ENCODE measurements around the gene HBE1.
"Not testable (repeated sequence)": the region's sequence is repeated elsewhere in the genome, so short reads cannot be mapped to it uniquely, and the experiment has no call there.

The HBE1 gene

DNA sequence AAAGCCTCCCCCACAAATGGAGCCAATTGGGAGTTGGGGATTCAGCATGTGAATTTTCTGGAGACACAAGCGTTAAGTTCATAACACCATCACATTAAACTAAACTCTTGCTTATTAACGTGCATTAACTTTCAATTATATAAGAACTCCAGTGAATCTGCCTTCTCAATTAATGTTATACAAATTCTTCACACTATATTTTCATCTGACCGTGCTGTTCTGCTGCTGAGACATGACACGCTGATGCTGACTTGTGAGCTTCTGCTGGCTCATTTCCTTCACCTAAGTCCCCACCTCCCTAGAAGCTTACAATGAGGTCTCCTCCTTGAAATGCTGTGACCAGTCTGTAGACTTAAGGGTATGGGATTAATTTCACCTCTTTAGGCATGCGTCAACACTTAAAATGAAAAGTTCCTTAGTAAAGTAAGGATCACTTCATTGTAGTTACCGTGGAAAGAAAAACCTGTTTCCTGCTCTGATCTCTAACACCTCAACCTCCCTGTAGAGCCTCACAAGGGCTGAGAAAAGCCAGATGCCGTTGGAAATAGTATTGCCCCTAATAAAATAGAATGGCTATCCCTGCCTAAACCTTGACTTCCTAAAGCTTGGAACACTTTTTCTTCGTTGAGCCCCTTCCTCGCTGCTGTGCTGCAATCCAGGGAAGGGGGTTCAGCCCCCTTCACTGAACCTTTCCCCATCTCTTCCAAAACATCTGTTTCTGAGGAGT is 17.4 kb downstream of the HBE1 start:
- DNase-seq = no peak

DNA sequence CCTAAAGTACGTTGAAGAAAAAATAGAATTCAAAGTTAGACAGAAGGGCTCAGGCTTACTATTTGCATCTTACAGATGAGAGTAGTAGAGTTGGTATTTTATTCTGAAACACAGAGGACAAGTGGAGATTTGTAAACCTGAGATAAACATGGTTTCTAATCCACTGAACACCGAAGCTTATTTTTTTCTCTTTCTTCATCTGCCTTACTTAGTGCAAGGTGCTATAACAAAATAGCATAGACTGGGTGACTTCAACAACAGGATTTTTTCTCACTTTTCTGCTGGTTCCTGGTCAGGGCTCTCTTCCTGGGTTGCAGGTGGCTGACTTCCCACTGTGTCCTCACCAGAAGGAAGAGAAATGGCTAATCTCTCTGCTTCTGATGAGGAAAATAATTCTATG is 18.0 kb downstream of the HBE1 start:
- no peak for DNase-seq

DNA sequence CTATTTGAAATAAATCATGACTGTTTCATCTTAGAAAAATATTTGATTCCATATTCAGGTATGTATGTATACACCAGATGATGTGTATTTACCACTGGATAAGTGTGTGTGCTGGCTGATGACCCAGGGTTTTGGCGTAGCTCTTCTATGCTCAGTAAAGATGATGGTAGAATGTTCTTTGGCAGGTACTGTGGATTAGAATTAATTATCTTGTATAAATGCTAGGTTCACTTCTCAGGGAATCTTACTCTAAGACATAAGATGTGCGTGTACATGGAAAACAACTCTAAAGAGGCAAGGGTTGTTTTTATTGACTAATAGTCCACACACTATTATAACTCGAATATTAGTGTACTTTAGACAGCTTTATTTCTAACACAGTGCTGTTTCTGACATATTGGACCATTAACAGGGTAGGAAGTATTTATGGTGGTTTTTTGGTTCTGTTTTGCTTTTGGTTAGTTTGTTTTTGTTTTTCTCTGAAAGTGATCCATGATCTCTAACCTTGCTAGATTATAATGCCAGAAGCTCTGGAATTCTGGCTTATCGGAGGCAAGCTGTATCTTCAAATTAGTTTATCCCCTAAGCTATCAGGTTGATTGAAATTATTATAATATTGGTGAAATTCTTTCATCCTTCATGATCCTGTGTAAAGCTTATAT is 19.1 kb downstream of the HBE1 start:
- DNase-seq = no peak

DNA sequence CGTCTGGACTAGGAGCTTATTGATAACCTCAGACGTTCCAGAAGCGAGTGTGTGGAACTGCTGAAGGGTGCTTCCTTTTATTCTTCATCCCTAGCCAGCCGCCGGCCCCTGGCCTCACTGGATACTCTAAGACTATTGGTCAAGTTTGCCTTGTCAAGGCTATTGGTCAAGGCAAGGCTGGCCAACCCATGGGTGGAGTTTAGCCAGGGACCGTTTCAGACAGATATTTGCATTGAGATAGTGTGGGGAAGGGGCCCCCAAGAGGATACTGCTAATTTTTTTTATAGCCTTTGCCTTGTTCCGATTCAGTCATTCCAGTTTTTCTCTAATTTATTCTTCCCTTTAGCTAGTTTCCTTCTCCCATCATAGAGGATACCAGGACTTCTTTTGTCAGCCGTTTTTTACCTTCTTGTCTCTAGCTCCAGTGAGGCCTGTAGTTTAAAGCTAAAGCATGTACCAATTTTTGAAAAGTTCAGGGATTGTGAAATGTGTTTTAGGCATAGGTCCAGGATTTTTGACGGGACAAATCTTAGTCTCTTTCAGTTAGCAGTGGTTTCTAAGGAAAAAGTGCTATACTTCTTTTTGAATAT is 19.8 kb downstream of the HBE1 start, which contains the start of gene HBG1:
TSS of gene HBG1 (minus strand) at position 51 of the 590 bp plus-strand sequence. CDS start 53 bp downstream, outside the sequence.
- DNase-seq = not testable (repeated sequence)

DNA sequence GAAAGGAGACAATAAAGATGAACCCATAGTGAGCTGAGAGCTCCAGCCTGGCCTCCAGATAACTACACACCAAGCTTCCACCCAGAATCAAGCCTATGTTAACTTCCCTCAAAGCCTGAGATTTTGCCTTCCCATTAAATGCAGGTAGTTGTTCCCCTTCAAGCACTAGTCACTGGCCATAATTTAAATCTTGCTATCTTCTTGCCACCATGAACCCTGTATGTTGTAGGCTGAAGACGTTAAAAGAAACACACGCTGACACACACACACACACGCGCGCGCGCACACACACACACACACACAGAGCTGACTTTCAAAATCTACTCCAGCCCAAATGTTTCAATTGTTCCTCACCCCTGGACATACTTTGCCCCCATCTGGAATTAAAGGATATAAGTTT is 21.2 kb downstream of the HBE1 start:
- DNase-seq = not testable (repeated sequence)

DNA sequence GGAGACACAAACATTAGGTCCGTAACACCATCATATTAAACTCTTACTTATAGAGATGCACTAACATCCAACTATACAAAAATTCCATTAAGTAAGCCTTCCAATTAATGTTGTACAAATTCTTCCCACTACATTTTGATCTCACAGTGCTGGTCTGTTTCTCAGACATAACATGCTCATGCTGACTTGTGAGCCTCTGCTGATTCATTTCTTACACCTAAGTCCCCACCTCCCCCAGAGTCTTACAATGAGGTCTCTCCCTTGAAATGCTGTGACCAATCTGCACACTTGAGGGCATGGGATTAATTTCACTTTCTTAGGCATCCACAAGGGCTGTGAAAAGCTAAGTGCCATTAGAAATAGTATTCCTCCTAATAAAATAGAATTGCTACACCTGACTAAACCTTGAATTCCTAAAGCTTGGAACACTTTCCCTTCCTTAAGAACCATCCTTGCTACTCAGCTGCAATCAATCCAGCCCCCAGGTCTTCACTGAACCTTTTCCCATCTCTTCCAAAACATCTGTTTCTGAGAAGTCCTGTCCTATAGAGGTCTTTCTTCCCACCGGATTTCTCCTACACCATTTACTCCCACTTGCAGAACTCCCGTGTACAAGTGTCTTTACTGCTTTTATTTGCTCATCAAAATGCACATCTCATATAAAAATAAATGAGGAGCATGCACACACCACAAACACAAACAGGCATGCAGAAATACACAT is 22.1 kb downstream of the HBE1 start:
- no peak for DNase-seq

DNA sequence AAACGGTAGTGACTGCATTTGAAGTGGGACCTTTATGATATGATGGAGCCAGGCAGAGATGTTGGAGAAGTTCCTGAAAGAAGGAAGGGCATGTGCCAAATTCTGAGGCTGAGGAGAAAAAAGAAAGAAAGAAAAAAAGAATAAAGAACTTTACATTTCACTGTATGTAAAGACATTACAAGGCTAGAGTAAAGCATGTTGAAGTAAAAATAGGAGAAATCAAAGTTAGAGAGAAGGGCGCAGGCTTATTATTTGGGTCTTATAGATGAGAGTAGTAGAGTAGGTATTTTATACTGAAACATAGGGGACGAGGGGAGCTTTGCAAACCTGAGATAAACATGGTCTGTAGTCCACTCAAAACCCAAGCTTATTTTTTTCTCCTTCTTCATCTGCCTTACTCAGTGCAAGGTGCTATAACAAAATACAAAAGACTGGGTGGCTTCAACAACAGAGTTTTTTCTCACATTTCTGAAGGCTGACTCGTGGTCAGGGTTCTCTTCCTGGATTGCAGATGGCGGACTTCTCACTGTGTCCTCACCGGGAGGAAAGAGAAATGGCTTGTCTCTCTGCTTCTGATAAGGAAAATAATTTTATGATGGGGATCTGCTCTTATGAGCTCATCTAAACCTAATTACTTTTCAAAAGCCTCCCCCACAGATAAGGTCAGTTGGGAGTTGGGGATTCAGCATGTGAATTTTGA is 22.8 kb downstream of the HBE1 start:
- no peak for DNase-seq

DNA sequence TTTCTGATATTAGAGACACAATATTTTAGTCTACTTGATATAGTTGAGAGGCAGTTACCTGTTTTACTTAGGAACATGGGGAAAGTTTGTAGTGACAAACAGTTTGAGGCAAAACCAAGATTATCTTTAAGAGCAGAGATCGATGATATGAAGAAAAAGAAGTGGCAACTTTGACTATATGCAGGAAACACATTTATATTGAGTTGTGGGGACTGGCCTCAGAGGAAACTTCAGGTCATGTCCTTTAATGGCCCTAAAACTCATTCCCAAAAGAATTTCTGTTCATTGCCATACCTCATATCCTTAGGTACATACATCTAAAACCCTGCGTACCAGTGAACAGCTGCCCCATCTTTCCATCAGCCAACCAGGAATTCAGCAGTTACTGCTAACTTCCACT is 24.6 kb downstream of the HBE1 start:
- DNase-seq = no peak

DNA sequence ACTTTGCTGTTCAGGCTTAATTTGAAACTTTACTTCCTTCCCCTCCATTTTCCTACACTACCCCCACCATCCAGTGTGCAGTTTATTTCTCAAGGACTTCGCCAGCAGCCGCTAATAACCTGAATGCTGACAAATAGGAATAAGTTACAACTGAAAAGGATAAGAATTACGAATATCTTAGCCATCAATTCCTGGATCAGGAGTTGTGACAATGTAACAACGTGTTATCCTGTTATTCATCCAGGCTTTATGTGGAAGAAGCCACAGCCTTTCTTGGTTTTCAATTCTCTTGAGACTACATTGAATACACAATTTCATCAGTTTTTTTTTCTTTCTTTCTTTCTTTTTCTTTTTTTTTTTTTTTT is 25.9 kb downstream of the HBE1 start:
- DNase-seq = no peak

DNA sequence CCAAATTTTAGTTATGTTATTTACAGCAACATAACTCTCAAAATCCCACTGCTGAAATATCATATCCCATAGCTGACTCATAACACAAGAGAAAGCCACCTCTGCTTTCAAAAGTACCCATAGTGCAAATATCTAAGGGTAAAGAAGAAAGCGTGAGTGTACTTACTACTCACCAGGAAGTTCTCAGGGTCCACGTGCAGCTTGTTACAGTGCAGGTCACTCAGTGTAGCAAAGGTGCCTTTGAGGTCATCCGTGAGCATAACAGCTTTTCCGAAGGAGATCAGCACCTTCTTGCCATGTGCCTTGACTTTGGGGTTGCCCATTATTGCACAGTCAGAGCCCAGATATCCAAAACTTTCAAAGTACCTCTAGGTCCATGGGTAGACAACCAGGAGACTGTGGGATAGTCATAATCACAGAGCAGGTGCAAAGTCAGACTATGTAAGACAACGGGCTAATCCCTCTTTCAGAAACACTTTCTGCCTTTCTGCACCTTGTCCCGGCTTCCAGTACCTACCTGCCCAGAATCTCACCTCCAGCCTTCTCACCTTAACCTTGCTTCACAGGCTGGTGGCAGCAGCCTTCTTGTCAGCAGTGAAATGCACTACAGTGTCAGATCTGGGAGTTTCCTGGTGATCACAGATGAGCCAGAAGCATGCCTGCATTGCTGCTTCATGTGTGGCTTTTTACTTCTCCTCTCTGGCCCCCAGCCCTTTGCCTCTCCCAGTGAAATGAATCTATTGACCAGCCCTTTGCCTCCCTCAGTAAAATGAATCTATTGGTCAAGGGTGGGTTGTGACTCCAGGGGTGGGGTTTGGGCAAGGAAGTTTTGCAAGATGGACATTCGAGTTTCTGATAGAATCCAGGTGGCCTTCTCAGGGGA is 26.6 kb downstream of the HBE1 start:
- no peak for DNase-seq

DNA sequence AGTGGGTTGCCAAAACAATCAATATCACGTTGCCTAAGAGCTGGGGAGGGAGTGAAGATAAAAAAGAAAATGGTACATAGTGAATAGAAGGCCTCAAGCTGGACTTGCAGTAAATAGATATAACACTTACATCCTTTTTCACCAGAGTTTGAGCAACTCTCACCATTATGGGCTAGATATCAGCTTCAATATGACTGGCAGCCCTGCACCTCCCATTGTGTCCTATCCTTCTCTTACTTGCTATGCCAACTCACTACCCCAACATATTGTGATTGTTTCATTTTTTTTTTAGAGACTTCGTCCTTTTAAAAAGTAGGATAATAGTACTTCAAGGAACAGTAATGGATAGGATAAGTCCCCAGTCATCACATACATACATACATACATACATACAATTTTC is 27.5 kb downstream of the HBE1 start:
- DNase-seq = no peak

DNA sequence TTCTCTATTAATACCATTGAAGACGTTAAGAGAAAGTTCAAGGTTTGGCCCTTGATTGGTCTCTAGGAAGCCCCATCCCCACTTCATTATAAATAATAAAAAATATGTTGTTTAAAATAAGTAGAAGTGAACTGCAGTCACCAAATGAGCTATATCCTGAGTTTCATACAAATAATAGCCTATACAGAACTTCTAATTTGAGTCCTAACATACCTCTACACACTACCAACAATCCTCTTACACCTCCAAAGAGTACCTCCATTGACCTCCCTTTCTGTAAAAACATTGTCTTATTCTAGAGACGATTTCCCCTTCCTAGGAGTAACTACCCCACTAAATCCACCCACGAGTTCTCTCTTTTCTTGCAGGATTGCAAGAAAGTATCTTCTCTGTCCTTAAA is 28.3 kb downstream of the HBE1 start:
- DNase-seq = no peak

DNA sequence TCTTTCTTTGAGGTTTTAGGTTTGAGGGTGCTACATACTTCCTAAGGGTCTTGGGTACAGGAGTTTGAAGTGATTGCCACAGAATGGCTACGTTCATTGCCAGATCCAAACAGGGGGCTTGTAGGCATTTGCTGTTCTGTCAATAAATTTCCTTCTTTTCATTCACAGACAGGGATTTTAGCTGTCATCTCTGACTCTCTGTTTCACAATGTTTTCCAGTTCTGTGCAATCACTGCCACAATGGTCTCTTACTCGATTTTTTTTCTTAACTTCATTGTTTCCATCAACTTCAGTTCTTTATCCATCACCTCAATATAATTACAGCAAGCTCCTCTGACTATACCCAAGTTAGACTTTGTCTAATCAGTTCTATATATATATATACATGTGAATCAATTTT is 29.3 kb downstream of the HBE1 start:
- no peak for DNase-seq

DNA sequence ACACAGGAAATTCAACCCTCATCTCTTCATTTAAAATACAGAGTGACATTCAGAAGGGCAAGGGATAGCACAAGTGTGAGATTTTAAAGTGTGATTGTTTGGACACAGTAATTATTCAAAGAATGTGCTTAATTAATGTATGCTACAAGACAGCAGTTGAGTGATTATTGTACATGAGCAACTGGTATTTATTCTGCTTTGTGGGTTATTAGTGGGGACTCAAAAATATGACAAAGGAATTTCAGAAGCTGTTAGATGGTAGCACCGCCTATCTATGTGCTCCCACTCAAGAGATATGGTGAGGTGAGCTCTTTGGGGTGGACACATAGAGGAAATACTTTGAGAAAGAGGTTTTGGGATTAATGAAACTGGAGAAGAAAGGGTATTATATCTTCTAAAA is 29.7 kb downstream of the HBE1 start:
- DNase-seq = no peak

DNA sequence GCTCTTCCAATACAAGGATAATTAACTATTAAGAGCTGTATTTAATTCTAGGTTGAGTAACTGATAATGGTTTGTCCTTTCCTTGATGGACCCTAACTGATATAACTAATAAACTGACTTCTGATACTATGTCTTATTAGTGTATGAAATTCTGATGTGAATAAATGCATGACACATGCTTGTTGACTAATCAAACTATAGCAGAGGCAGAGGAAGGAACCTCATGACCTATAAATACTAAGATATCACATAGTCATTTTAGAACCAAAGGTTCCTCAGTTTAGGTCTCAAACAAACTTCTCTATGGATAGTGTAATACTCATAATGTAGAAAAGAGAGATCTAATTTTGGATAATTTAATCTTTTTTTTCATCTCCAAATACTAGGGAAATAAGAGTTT is 30.7 kb downstream of the HBE1 start:
- DNase-seq = no peak

DNA sequence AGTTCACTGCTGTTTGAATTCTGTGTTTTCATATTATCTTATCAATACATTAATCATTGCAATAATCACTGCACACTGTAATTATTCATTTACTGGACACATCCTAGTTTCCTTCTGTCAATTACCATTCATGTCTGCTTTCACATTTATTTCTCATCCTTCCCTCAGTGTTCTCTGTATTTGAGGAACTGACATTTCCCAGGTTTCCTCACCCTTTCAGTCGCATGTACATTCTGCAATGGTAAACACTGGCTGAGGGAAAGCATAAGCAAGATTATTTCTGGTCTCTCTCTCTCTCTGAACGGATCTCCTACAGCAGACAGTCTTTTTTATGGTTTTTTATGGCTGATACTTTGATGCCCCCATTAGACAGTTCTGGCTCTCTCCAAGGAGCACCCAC is 31.3 kb downstream of the HBE1 start:
- no peak for DNase-seq

DNA sequence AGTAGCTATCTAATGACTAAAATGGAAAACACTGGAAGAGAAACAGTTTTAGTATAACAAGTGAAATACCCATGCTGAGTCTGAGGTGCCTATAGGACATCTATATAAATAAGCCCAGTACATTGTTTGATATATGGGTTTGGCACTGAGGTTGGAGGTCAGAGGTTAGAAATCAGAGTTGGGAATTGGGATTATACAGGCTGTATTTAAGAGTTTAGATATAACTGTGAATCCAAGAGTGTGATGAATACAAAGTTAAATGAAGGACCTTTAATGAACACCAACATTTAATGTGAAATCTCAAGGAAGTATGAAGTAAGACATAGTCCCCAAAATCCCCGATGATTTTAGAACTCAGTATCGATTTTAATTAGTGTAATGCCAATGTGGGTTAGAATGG is 32.3 kb downstream of the HBE1 start:
- DNase-seq = no peak

DNA sequence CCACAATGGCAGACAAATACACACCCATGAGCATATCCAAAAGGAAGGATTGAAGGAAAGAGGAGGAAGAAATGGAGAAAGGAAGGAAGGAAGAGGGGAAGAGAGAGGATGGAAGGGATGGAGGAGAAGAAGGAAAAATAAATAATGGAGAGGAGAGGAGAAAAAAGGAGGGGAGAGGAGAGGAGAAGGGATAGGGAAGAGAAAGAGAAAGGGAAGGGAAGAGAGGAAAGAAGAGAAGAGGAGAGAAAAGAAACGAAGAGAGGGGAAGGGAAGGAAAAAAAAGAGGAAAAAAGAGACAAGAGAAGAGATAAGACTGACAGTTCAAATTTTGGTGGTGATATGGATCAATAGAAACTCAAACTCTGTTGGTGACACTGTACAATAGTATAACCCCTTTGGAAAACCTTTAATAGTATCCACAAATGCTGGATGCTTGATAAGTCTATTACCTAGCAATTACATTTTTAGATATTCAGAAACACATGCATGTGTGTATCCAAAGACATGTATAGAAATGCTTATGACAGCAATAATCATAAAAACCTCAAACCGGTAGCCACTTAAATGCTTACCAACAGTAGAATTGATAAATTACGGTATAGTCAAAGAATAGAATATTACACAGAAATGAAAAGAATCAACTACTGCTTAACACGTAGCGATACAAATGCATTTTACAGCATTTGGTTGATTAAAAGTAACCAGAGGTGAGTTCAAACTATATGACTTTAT is 34.2 kb downstream of the HBE1 start:
- DNase-seq = no peak

DNA sequence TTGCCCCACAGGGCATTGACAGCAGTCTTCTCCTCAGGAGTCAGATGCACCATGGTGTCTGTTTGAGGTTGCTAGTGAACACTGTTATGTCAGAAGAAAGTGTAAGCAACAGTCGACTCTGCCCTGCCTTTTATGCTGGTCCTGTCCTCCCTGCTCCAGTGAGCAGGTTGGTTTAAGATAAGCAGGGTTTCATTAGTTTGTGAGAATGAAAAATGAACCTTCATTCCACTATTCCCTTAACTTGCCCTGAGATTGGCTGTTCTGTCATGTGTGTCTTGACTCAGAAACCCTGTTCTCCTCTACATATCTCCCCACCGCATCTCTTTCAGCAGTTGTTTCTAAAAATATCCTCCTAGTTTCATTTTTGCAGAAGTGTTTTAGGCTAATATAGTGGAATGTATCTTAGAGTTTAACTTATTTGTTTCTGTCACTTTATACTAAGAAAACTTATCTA is 35.3 kb downstream of the HBE1 start, which contains the start of gene HBD:
TSS of gene HBD (minus strand) at position 103 of the 454 bp plus-strand sequence. CDS start at position 53, 50 bp downstream.
- no peak for DNase-seq

DNA sequence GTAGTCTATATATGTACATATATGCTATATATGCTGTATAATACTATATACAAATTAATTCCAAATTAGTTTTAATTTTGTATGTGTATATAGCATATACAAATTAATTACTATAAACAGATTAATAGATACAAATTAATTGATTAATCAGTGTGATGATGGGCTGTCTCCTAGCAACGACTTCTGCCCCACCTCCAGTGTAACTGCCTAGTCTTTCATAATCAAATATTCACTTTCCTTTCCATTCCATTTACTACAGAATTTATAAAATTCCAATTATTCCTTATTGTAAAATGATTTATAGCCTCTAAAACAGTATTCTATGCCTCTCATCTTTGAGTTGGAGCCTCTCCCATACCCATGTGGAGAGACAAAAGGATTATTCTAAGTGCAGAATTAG is 36.4 kb downstream of the HBE1 start:
- no peak for DNase-seq

DNA sequence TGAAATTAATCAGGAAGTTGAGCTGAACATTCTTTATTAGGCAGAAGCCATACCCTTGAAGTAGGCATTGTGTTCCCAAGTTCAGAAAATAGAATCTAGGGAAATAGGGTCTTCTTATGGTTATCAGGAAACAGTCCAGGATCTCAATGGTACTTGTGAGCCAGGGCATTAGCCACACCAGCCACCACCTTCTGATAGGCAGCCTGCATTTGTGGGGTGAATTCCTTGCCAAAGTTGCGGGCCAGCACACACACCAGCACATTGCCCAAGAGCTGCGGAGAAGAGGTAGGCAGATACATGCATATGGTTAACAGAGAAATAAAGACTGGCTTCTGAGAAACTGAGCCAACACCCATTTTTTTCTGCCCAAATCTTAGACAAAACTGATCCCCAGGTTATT is 36.9 kb downstream of the HBE1 start:
- DNase-seq = no peak
